GM12873 (cell line): ENCODE data around the gene CAPN11.

Source experiments
- TF ChIP-seq, protein P1 (sequence below): IDR thresholded peaks from 2 replicates; pipeline ENCODE4 v1.5.1; 2012; ENCODE audit warnings: low read depth, mild to moderate bottlenecking, moderate library complexity, low read length, control low read depth; ENCODE audit not compliant: insufficient read depth; ENCODE audit errors: missing control alignments

The CAPN11 gene

DNA sequence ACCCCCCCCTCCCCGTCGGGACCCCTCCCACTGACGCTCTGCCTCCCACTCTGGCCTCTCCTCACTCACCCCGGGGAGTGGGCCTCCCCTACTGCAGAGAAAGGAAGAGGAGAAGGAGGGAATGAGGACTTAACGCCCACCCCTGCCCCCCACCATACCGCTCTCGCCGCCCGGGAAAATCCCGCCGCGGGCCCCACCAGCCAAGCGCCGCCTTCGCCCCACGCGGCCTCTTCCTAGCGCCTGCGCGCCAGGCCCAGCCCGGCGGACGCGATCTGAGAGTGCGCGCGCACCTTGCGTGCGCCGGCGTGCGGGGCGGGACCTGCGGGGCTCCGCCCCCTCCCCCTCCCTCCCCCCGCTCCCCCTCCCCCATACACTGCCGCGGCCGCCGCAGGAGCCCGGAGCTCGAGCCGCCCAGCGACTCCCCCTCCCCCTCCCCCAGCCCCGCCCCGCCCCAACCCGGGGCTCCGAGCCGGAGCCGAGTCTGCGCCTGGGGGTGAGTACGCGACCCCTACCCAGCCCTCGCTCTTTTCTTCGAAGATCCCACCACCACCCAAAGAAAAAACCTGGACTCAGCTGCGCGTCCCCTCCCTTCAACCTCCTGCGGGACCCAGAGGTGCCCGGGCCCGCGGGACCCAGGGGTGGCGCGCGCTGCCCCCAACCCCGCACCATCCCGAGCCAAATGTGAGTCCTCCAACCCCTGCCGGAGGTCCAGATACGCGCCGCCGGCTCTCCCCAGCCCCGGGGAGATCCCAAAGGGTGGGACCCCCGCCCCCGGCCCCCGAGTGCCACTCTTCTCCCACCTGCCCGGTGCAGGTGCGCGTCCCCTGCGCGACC lies 31.2 kb upstream of the CAPN11 start, which contains the start of the genes MRPL14 and TMEM63B:
MRPL14 (minus strand) TSS at position 267 of the 834 bp plus-strand sequence. CDS start 10,841 bp downstream, outside the sequence.
TMEM63B (plus strand) TSS at position 369 of the 834 bp plus-strand sequence. CDS start 7,031 bp downstream, outside the sequence.
- TF ChIP-seq, protein P1, sequence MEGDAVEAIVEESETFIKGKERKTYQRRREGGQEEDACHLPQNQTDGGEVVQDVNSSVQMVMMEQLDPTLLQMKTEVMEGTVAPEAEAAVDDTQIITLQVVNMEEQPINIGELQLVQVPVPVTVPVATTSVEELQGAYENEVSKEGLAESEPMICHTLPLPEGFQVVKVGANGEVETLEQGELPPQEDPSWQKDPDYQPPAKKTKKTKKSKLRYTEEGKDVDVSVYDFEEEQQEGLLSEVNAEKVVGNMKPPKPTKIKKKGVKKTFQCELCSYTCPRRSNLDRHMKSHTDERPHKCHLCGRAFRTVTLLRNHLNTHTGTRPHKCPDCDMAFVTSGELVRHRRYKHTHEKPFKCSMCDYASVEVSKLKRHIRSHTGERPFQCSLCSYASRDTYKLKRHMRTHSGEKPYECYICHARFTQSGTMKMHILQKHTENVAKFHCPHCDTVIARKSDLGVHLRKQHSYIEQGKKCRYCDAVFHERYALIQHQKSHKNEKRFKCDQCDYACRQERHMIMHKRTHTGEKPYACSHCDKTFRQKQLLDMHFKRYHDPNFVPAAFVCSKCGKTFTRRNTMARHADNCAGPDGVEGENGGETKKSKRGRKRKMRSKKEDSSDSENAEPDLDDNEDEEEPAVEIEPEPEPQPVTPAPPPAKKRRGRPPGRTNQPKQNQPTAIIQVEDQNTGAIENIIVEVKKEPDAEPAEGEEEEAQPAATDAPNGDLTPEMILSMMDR, result no peak

DNA sequence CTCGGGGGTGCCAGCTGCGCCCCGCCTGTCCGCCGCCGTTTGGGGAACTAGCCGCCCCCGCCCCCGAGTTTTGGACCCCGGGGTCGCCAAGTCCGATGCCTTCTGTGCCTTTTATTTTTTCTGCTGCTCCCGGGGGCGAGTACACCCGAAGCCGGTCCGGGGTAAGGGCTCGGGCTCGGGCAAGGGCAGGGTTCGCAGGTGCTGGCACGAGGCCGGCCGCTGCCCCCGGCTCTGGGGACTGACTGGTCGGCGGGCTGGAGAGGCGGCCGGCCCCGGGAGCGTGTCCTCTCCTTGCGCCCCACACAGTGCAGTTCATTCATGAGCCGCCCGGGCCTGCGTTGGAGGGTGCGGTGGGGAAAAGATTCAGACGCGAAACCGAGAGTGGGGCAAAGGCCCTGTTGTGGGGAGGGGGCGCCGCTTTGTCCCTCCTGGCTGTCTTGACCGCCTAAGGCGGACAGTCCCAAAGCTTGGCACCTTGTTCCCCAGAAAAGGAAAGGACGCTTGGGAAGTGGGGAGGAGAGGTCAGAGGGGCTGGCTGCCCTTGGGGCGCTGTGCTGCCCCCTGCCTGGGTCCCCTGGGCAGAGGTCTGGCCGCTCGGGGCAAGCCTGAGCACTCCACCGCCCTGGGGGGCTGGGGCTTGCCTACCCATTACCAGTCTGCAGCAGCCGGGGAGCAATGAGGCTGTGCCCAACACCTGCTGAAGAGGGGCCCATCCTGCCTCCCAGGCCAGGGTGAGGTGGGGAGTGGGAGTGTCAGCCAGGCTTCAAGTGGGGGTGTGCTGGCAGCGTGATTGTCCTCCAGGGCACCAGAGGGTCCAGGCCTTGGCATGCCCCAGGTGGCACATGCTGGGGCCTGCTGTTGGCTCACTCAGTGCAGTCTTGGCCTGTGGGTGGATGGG lies 30.4 kb upstream of the CAPN11 start:
- TF ChIP-seq, protein P1, result no peak

- TF ChIP-seq, protein P1, result no peak
Measured at GRCh38 chr6:44129841-44130322, 28.7 kb upstream of the CAPN11 start.

- TF ChIP-seq, protein P1, result no peak
Measured at GRCh38 chr6:44131892-44132291, 26.7 kb upstream of the CAPN11 start.

DNA sequence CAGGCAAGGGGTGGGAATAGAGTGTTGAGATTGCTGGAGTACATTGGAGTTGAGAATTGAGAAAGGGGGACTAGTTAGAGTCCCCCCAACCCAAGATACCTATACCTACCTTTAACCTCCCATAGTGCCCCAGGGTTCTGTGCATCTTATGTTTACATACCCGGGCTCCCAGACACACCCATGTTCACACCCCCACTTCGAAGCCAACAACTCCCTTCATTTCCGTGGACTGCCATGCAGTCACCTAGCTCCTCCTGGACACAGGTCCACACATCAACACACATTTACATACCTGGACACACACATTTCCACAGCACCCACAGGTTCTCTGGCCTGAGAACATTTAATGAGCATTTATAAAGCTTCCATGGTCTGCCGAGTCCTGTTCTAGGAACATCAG lies 26.1 kb upstream of the CAPN11 start:
- TF ChIP-seq, protein P1, result no peak

DNA sequence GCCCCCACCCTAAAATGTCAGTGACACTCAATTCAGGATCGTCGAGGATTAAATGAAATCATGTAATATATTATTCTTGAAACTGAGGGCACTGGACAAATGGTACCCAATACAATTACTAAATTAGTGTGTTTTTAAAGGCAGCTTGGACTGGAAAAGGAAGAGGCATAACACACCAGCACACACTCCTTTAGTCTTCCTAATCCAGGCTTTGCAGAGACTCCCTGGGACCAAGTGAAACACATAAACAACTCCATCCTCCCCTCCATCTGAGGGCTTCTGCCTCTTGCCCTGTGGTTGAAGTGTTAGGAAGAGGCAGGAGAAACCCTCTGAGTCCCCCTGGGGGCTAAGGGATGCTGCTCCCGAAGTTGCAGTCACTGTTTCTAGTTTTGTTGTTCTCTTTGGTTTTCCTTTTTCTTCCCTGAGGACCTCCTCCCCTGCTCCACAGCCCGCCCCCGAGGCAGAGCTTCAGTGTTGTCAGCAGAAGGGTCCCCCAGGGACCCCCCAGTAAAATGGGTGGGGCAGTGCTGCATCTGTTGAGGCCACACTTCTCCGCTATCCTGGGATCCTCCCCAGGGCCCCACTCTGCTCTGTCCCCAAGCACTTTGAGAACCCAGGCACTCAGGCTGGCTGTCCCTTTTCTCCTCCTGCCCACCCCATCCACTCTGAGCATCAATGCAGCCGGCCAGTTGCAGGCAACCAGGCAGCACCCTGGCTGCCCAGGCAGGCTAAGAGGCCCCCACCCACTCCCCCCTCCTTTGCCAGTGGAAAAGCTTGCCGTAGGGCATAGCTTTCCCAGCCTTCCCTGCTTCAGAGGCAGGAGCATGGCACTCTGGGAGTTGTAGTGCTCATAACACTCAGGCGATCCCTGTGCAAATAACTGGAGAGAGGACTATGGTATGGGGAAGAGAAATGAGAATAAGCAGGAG lies 25.4 kb upstream of the CAPN11 start:
- TF ChIP-seq, protein P1, result no peak
